DOHH2 (cell line): ENCODE data around the gene JUNB.

Experiments used
- EZH2phosphoT487 ChIP-seq: fragments of 200-600 bp; sonication (generic); IDR thresholded peaks from 2 replicates; pipeline ENCODE4 v1.6.1; 2017; ENCODE audit warnings: borderline replicate concordance, mild to moderate bottlenecking, antibody characterized with exemption, low read length, moderate library complexity, mixed read lengths
- TF ChIP-seq, protein P1 (sequence below): fragments of 200-600 bp; sonication (generic); IDR thresholded peaks from one replicate; pipeline ENCODE4 v1.5.1; 2014; ENCODE audit warnings: antibody characterized with exemption, mild to moderate bottlenecking, low read depth, low read length; ENCODE audit not compliant: poor library complexity, severe bottlenecking

- TF ChIP-seq, protein P1, sequence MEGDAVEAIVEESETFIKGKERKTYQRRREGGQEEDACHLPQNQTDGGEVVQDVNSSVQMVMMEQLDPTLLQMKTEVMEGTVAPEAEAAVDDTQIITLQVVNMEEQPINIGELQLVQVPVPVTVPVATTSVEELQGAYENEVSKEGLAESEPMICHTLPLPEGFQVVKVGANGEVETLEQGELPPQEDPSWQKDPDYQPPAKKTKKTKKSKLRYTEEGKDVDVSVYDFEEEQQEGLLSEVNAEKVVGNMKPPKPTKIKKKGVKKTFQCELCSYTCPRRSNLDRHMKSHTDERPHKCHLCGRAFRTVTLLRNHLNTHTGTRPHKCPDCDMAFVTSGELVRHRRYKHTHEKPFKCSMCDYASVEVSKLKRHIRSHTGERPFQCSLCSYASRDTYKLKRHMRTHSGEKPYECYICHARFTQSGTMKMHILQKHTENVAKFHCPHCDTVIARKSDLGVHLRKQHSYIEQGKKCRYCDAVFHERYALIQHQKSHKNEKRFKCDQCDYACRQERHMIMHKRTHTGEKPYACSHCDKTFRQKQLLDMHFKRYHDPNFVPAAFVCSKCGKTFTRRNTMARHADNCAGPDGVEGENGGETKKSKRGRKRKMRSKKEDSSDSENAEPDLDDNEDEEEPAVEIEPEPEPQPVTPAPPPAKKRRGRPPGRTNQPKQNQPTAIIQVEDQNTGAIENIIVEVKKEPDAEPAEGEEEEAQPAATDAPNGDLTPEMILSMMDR: no peak
- no peak for TF ChIP-seq EZH2phosphoT487
Observed at GRCh38 chr19:12788042-12788681, 3.1 kb upstream of the JUNB start.
